Mucosa of descending colon (tissue), 3 donors: ENCODE measurements around the gene EHBP1. TPM values are rescaled to one million over a fixed set of nuclear protein-coding genes. Genes with fewer than 3 reads are reported as not detected.

Experiments
- ATAC-seq: fragments of 200-7000 bp; cut with Tn5 transposase; one replicate; pipeline ENCODE4 v1.9.1; 2020; ENCODE audit warnings: mild to moderate bottlenecking, moderate library complexity
- DNase-seq, 3 donors: peaks; one replicate each; pipeline ENCODE4 v3.0.0-alpha.2; 2020
- H3K36me3 ChIP-seq: fragments of 200-600 bp; one replicate; pipeline ENCODE4 v1.8.0; 2021; ENCODE audit warnings: low read depth, mild to moderate bottlenecking
- H3K4me1 ChIP-seq: fragments of 200-600 bp; one replicate; pipeline ENCODE4 v1.8.0; 2021; ENCODE audit warnings: low read depth, mild to moderate bottlenecking
- H3K4me3 ChIP-seq: fragments of 200-600 bp; one replicate; pipeline ENCODE4 v1.8.0; 2021; ENCODE audit warnings: mild to moderate bottlenecking
- H3K9me3 ChIP-seq: fragments of 200-600 bp; one replicate; pipeline ENCODE4 v1.8.0; 2021; ENCODE audit warnings: mild to moderate bottlenecking
- intact Hi-C, 2 donors: fragments of 100-400 bp; cut with DNase I in 1 of 2; cut with micrococcal nuclease in 1 of 2; formaldehyde crosslinking; loops; one replicate each; pipeline versions ENCODE4 v1.11.0 to v1.11.1; 2022; cut with DNase I, micrococcal nuclease
- total RNA-seq, 3 donors: library from RNA; stranded (reverse); fragmentation: NEBNext Ultra II Directional in 2 of 3; extraction: Animal tissue kit (Norgen Biotek cat#: 25700) in 2 of 3; gene quantifications; one replicate each; pipeline versions ENCODE4 v1.2.1 to v1.2.4, GENCODE V29; 2021 to 2023
- TF ChIP-seq, protein P1 (sequence below): fragments of 200-600 bp; IDR thresholded peaks from one replicate; pipeline ENCODE4 v1.8.0; 2022; ENCODE audit warnings: antibody characterized with exemption, mild to moderate bottlenecking
- donor health status: DM: no; HTN: no; CAD: no; lungs with moderate emphysema.
- donor health status: DM: no; HTN: no; CAD: no.
- donor health status: DM: no; HTN: yes; CAD: no.

The EHBP1 gene
- total RNA-seq, 3 donors from 2014 or later: 26.9 to 136 (median 28.2) TPM

DNA sequence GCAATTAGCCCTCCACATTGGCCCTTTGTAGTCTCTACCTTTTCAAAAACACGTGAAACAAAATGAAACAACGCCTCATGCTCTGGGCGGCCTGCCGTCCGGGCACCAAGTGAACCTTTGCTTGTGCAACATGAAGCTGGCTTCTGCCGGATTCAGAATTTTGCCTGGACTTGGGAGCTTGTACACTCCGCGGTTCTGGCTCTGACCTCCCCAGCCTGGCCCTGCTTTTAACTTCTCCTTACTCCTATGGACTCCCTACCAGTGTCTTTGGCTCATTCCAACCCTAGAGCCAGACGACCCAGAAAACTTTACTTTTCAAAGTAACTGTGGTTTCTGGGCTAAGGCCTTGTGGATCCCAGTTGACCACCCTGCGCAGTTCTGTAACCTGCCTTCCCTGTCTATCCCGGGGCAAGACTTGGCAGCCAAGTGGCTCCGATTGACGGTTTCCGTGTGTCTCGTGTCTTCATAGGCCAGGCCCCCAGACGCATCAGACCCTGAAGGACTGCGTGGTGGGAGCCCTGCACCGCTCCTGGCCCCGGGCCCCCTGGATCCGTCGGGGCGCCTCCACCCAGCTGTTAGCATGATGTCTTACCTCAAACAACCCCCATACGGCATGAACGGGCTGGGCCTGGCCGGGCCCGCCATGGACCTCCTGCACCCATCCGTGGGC lies 347.0 kb downstream of the EHBP1 start:
- no peak for ATAC-seq
- Histone ChIP-seq H3K4me3 (no peak overlapping the region), H3K9me3 (no peaks in the 10 kb centered on the region), H3K4me1 (peaks cover 51% of the 10 kb centered on the region), H3K36me3 (no peaks in the 10 kb centered on the region)
- TF ChIP-seq, protein P1, sequence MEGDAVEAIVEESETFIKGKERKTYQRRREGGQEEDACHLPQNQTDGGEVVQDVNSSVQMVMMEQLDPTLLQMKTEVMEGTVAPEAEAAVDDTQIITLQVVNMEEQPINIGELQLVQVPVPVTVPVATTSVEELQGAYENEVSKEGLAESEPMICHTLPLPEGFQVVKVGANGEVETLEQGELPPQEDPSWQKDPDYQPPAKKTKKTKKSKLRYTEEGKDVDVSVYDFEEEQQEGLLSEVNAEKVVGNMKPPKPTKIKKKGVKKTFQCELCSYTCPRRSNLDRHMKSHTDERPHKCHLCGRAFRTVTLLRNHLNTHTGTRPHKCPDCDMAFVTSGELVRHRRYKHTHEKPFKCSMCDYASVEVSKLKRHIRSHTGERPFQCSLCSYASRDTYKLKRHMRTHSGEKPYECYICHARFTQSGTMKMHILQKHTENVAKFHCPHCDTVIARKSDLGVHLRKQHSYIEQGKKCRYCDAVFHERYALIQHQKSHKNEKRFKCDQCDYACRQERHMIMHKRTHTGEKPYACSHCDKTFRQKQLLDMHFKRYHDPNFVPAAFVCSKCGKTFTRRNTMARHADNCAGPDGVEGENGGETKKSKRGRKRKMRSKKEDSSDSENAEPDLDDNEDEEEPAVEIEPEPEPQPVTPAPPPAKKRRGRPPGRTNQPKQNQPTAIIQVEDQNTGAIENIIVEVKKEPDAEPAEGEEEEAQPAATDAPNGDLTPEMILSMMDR: no peak
- intact Hi-C loops: no loop called here
- DNase-seq: no peak

DNA sequence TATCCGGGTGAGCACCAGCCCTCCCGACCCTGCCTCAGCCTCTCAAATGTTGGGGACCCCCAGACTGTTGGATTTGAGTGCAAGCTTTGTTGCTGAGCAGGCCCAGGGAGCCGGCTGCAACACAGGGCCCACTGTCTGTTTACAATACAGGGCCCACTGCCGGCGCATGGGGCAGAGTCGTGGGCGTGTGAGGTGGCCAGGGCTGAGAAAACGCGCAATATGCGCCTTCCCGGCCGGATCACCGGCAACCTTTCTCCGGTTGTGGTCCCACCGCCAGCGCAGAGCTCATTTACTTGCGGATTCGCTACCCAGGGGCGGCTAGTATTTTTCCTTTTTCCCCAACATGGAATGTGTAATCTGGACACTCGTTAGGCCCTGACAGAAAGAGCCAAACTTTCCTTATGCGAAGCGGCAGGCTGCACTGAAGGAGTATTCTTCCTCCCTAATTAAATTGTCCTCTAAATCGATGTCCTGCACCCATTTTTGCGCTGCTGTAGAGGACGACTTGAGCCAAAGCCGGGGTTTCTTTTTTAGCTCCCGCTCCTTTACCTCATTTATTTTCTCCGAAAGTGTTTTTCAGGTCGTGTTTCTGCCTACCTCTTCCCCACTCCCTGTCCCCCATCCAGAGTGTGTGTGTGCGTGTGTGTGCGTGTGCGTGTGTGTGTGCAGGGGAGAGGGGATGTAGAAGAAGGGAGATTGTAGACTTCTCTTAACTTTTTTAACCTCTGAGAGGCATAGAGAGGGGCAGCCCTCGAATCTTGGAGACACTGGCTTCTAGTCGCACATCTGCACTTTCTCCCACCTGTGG lies 347.8 kb downstream of the EHBP1 start:
- TF ChIP-seq, protein P1: no peak
- DNase-seq: peak in 1 of 3 donors; percentile 21
- Histone ChIP-seq H3K4me3 (no peak overlapping the region), H3K4me1 (peaks cover 47% of the 10 kb centered on the region), H3K9me3 (no peaks in the 10 kb centered on the region), H3K36me3 (no peaks in the 10 kb centered on the region)
- intact Hi-C loops: no loop called here
- ATAC-seq: no peak

- no peak overlapping the region for H3K4me3 ChIP-seq
- ATAC-seq (peak; percentile 54), DNase-seq (peak; percentile 53 to 65 (median 55))
- H3K36me3 ChIP-seq: no peaks in the 10 kb centered on the region
- H3K9me3 ChIP-seq: no peaks in the 10 kb centered on the region
- TF ChIP-seq, protein P1: no peak
- intact Hi-C loops: no loop called here
- peaks cover 47% of the 10 kb centered on the region for H3K4me1 ChIP-seq
Observed at GRCh38 chr2:63053889-63054602, 348.5 kb downstream of the EHBP1 start.

- Histone ChIP-seq H3K4me3 (no peak overlapping the region), H3K9me3 (no peaks in the 10 kb centered on the region), H3K36me3 (no peaks in the 10 kb centered on the region), H3K4me1 (peaks cover 46% of the 10 kb centered on the region)
- DNase-seq (peak in 1 of 3 donors; percentile 18), ATAC-seq (no peak)
- TF ChIP-seq, protein P1: no peak
- intact Hi-C loops: no loop called here
Observed at GRCh38 chr2:63054841-63055225, 349.3 kb downstream of the EHBP1 start.

DNA sequence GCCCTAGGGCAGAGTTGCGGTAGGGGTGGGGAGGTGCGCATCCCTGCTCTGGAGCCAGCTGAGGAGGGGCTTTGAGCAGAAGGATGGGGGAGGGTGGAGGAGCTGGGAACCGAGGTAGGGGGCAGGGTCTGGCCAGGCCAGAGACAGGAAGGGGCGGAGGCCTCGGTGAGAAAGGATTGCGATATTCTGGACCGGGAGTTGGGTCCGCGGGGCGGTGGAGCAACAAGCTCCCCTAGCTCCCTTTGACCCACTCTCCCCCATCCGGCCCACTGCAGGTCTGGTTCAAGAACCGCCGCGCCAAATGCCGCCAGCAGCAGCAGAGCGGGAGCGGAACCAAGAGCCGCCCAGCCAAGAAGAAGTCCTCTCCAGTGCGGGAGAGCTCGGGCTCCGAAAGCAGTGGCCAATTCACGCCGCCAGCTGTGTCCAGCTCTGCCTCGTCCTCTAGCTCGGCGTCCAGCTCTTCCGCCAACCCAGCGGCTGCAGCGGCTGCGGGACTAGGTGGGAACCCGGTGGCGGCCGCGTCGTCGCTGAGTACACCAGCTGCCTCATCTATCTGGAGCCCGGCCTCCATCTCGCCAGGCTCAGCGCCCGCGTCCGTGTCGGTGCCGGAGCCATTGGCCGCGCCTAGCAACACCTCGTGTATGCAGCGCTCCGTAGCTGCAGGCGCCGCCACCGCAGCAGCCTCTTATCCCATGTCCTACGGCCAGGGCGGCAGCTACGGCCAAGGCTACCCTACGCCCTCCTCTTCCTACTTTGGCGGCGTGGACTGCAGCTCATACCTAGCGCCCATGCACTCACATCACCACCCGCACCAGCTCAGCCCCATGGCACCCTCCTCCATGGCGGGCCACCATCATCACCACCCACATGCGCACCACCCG lies 350.0 kb downstream of the EHBP1 start:
- TF ChIP-seq, protein P1: no peak
- H3K9me3 ChIP-seq: no peaks in the 10 kb centered on the region
- intact Hi-C loops: no loop called here
- H3K4me3 ChIP-seq: no peak overlapping the region
- no peaks in the 10 kb centered on the region for H3K36me3 ChIP-seq
- H3K4me1 ChIP-seq: peaks cover 42% of the 10 kb centered on the region
- DNase-seq: peak in 2 of 3 donors; percentile 6 to 26
- ATAC-seq: peak; percentile 11
